Endothelial cell of umbilical vein (primary cell): ENCODE results near the gene KCNB1. TPM values are rescaled to one million over a fixed set of nuclear protein-coding genes. Genes with fewer than 3 reads are reported as not detected.

Source experiments
- BruUV-seq: library from RNA; stranded (reverse); fragments of 400-500 nt; replicated peaks from 2 replicates; lab custom pipeline; 2021; lab: Mats Ljungman, UMichigan
- CTCF ChIA-PET: fragments of 300-600, 350-600 bp; sonication (Branson Sonifier 250); formaldehyde crosslinking; loops from one replicate; lab custom pipeline; 2021; ENCODE audit warnings: antibody characterized with exemption, inconsistent platforms; lab: Charles Lee
- POLR2A ChIA-PET: fragments of 300-600, 350-600 bp; sonication (Branson Sonifier 250); formaldehyde crosslinking; loops from one replicate; lab custom pipeline; 2021; ENCODE audit warnings: antibody characterized with exemption, inconsistent platforms; lab: Charles Lee
- DNase-seq: peaks from one replicate; pipeline ENCODE4 v3.0.0-alpha.2; 2011; ENCODE audit warnings: low read depth, low spot score
- FAIRE-seq: peaks from 2 replicates; lab custom pipeline; 2011; peaks lifted over from hg19 to GRCh38; lab: Jason Lieb, UNC
- H2AFZ ChIP-seq: 2 replicates; pipeline ENCODE4 v1.6.0; 2012; ENCODE audit warnings: low read depth, low read length, control low read depth, inconsistent platforms
- H3K27ac ChIP-seq: 2 replicates; pipeline ENCODE4 v1.5.1; 2011; ENCODE audit warnings: low read depth, mild to moderate bottlenecking, control low read depth, low read length, moderate library complexity; ENCODE audit not compliant: insufficient read depth
- H3K27me3 ChIP-seq, 2 experiments: 2 replicates each; pipeline versions ENCODE4 v1.6.0 to v1.6.1; 2011; ENCODE audit warnings: low read length in 2 of 2, mixed read lengths in 1 of 2; ENCODE audit not compliant: control insufficient read depth in 2 of 2, insufficient read depth in 2 of 2
- H3K36me3 ChIP-seq, 2 experiments: 2 replicates in 1 of 2; 3 replicates in 1 of 2; pipeline ENCODE4 v1.5.1; 2011; ENCODE audit warnings: low read length in 2 of 2, mild to moderate bottlenecking in 1 of 2, moderate library complexity in 1 of 2; ENCODE audit not compliant: control insufficient read depth in 2 of 2, insufficient read depth in 2 of 2; ENCODE audit errors: extremely low read depth in 1 of 2
- H3K4me1 ChIP-seq: 3 replicates; pipeline ENCODE4 v1.5.1; 2011; ENCODE audit warnings: mild to moderate bottlenecking, low read length; ENCODE audit not compliant: control insufficient read depth, insufficient read depth; ENCODE audit errors: extremely low read depth
- H3K4me2 ChIP-seq: 2 replicates; pipeline ENCODE4 v1.6.1; 2011; ENCODE audit warnings: low read length, control low read depth, mixed read lengths; ENCODE audit not compliant: insufficient read depth
- H3K4me3 ChIP-seq, 3 experiments: fragments of 200-600 bp in 1 of 3; sonication (generic), shearing (Covaris generic) in 1 of 3; replicated peaks in 1 of 3; 2 replicates each; pipeline ENCODE4 v1.5.1; 2011 to 2016; ENCODE audit warnings: control low read depth in 3 of 3, low read length in 3 of 3, mild to moderate bottlenecking in 2 of 3, inconsistent platforms in 1 of 3, low read depth in 1 of 3, moderate library complexity in 1 of 3; ENCODE audit not compliant: insufficient read depth in 1 of 3
- H3K79me2 ChIP-seq: 2 replicates; pipeline ENCODE4 v1.6.0; 2012; ENCODE audit warnings: low read length, inconsistent platforms; ENCODE audit not compliant: control insufficient read depth, insufficient read depth
- H3K9ac ChIP-seq: replicated peaks from 2 replicates; pipeline ENCODE3; 2011; ENCODE audit warnings: low read length, control low read depth; ENCODE audit not compliant: insufficient read depth; ENCODE audit errors: extremely low read depth
- H3K9me1 ChIP-seq: replicated peaks from 3 replicates; pipeline ENCODE4 v1.6.0; 2011; ENCODE audit warnings: mild to moderate bottlenecking, low read length; ENCODE audit not compliant: control insufficient read depth, insufficient read depth; ENCODE audit errors: extremely low read depth
- H3K9me3 ChIP-seq: replicated peaks from 2 replicates; pipeline ENCODE4 v1.5.1; 2012; ENCODE audit warnings: low read length, inconsistent platforms; ENCODE audit not compliant: control insufficient read depth, insufficient read depth
- H4K20me1 ChIP-seq: replicated peaks from 2 replicates; pipeline ENCODE3; 2011; ENCODE audit warnings: mild to moderate bottlenecking, low read length; ENCODE audit not compliant: control insufficient read depth, insufficient read depth; ENCODE audit errors: extremely low read depth
- CTCF ChIP-seq, 2 donors: IDR thresholded peaks; 1 replicate in 1 of 2; 2 replicates in 1 of 2; pipeline ENCODE4 v1.5.1; 2011; ENCODE audit warnings: low read length in 2 of 2, mild to moderate bottlenecking in 2 of 2, moderate library complexity in 2 of 2, control low read depth in 1 of 2, inconsistent platforms in 1 of 2, low read depth in 1 of 2; ENCODE audit not compliant: insufficient read depth in 1 of 2; ENCODE audit errors: extremely low read depth in 1 of 2
- EZH2 ChIP-seq: IDR thresholded peaks from 2 replicates; pipeline ENCODE4 v1.6.1; 2012; ENCODE audit warnings: borderline replicate concordance, low read depth, mild to moderate bottlenecking, moderate library complexity, low read length, inconsistent platforms; ENCODE audit not compliant: severe bottlenecking
- FOS ChIP-seq: IDR thresholded peaks from 2 replicates; pipeline ENCODE4 v1.6.1; 2011; ENCODE audit warnings: mild to moderate bottlenecking, low read length, moderate library complexity, borderline replicate concordance; ENCODE audit not compliant: insufficient read depth
- GATA2 ChIP-seq: IDR thresholded peaks from 2 replicates; pipeline ENCODE4 v1.7.0; 2011; ENCODE audit warnings: low read depth, mild to moderate bottlenecking, moderate library complexity, mixed read lengths, low read length; ENCODE audit not compliant: insufficient read length, insufficient read depth
- JUN ChIP-seq: IDR thresholded peaks from 2 replicates; pipeline ENCODE4 v1.6.1; 2011; ENCODE audit warnings: borderline replicate concordance, low read depth; ENCODE audit not compliant: insufficient read length, insufficient read depth
- MAX ChIP-seq: IDR thresholded peaks from 2 replicates; pipeline ENCODE4 v1.6.1; 2011; ENCODE audit not compliant: insufficient read depth, insufficient read length
- MYC ChIP-seq: IDR thresholded peaks from one replicate; pipeline ENCODE4 v1.6.1; 2011; ENCODE audit warnings: mild to moderate bottlenecking, low read depth, low read length
- POLR2A ChIP-seq: IDR thresholded peaks from 2 replicates; pipeline ENCODE4 v1.6.1; 2012; ENCODE audit warnings: low read depth, mild to moderate bottlenecking, control low read depth, low read length
- POLR2AphosphoS5 ChIP-seq: IDR thresholded peaks from 2 replicates; pipeline ENCODE4 v1.6.1; 2012; ENCODE audit warnings: low read depth, mild to moderate bottlenecking, control low read depth, low read length, moderate library complexity; ENCODE audit not compliant: insufficient read depth
- dilution Hi-C: fragments of 300-500 bp; cut with MboI; formaldehyde crosslinking; loops from one replicate; pipeline ENCODE4 v1.15.0; 2019; ENCODE audit warnings: low sequenced_read_pairs; ENCODE audit not compliant: extremely low pct_ligation_motif_present
- intact Hi-C: fragments of 100-400 bp; cut with micrococcal nuclease; formaldehyde crosslinking; loops from one replicate; pipeline ENCODE4 v1.10.0; 2022
- polyA plus RNA-seq, 4 experiments: library from polyadenylated mRNA; depleted of rRNA in 3 of 4; stranded (reverse) in 3 of 4; unstranded in 1 of 4; fragments of >200 nt; gene quantifications; 2 replicates each; pipeline versions ENCODE4 v1.2.1 to v1.2.3, GENCODE V29; 2011 to 2012; ENCODE audit warnings: missing spikeins in 1 of 4
- total RNA-seq: library from RNA; stranded (reverse); gene quantifications from 2 replicates; pipeline ENCODE4 v1.2.3, GENCODE V29; 2021

KCNB1 gene
- total and polyA plus RNA-seq, 2 donors (not counting 3 experiments of a cell fraction or from before 2014, with no cell fraction given) = not detected

- no peak overlapping the region for H3K4me2 ChIP-seq
- H3K36me3 ChIP-seq = no peaks in the 10 kb centered on the region
- BruUV-seq = no TSS peak
- intact Hi-C loops = no loop called here
- no peaks in the 10 kb centered on the region for H3K9me3 ChIP-seq
- no peak overlapping the region for H3K9ac ChIP-seq
- FAIRE-seq (no peak), DNase-seq (no peak)
- CTCF ChIA-PET = interaction anchor here (1.1 to 1.9 kb wide), 5 partner anchors 11 to 116 kb away, joined by 3 to 10 read pairs (median 3); no protein-coding TSS in a partner anchor
- no peaks in the 10 kb centered on the region for H4K20me1 ChIP-seq
- TF ChIP-seq FOS = no peak
- TF ChIP-seq JUN = no peak
- TF ChIP-seq GATA2 = no peak
- no peak for TF ChIP-seq POLR2AphosphoS5
- TF ChIP-seq MYC = no peak
- TF ChIP-seq EZH2 = no peak
- TF ChIP-seq CTCF (IDR thresholded peaks at IDR 0.05; ENCODE audit: extremely low read depth in 1 of 2, insufficient read depth in 1 of 2, low read depth in 1 of 2, low read length in 2 of 2) = no peak
- no peak for TF ChIP-seq MAX
- no peak for TF ChIP-seq POLR2A
- no peak overlapping the region for H3K27ac ChIP-seq
- H3K4me1 ChIP-seq = no peaks in the 10 kb centered on the region
- no peak overlapping the region for H3K4me3 ChIP-seq
- no peaks in the 10 kb centered on the region for H3K9me1 ChIP-seq
- dilution Hi-C loops = no loop called here
- H2AFZ ChIP-seq = no peak overlapping the region
- H3K27me3 ChIP-seq = peaks cover 2 to 8% of the 10 kb centered on the region in 2 experiments
- POLR2A ChIA-PET = no interaction called here
- H3K79me2 ChIP-seq = no peaks in the 10 kb centered on the region
Observed at GRCh38 chr20:49389854-49390253, 92.6 kb downstream of the KCNB1 start.
